ENCODE results near the gene CA10. TPM values are rescaled to one million over a fixed set of nuclear protein-coding genes. Genes with fewer than 3 reads are reported as not detected.

CA10 gene
- polyA plus RNA-seq (2012; ENCODE audit: insufficient read length, low read depth) = not detected

DNA sequence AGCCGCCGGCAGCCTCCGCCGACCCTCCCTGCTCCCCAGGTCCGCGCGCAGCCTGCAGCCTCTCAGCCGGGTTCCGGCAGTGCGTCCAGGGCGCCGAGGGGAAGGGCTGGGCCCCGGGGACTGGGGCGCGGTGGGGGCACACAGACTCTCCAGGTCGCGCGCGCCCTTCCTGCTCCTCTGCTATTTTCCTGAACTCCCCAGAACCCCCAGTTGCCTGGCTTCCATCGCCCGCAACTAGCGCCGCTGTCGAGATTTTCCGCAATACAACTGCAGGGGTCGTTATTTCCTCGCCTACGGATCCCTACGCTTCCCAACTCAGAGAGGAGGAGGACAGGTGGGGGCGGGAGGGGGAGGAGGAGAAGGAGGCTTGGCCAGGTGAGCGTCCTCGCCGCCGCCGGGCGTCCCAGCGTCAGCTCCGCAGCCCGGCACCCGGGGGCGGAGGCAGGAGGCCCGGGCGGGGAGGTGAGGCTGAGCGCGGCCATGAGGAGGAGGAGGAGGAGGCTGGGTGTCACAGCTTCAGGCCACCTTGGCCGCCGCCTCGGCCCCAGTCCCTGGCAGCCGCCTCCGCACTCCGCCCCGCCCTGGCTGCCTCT is at the start of gene CA10:
Gene CA10 (minus strand): TSS at position 265 of the 593 bp plus-strand sequence.
- TF ChIP-seq TAF1 (IDR thresholded peaks at IDR 0.05; ENCODE audit: borderline replicate concordance, insufficient read depth, low read length) (no peak), REST (IDR thresholded peaks at IDR 0.05; ENCODE audit: insufficient read depth in 1 of 2, low read depth in 2 of 2, low read length in 2 of 2) (no peak), SIN3A (IDR thresholded peaks at IDR 0.05; ENCODE audit: borderline replicate concordance, insufficient read depth, low read length) (no peak), FOXP2 (optimal IDR thresholded peaks at IDR 0.05; ENCODE audit: borderline replicate concordance, extremely low read depth, extremely low read length, insufficient read depth) (no peak), POLR2AphosphoS5 (IDR thresholded peaks at IDR 0.05; ENCODE audit: low read depth, low read length) (no peak)

GRCh38 chr17:52207796-52208195 is 49.3 kb upstream of the CA10 start:
- no peak for TF ChIP-seq SIN3A (IDR thresholded peaks at IDR 0.05; ENCODE audit: borderline replicate concordance, insufficient read depth, low read length)
- TF ChIP-seq REST (IDR thresholded peaks at IDR 0.05; ENCODE audit: insufficient read depth in 1 of 2, low read depth in 2 of 2, low read length in 2 of 2) = no peak
- no peak for TF ChIP-seq FOXP2 (optimal IDR thresholded peaks at IDR 0.05; ENCODE audit: borderline replicate concordance, extremely low read depth, extremely low read length, insufficient read depth)
- TF ChIP-seq TAF1 (IDR thresholded peaks at IDR 0.05; ENCODE audit: borderline replicate concordance, insufficient read depth, low read length) = no peak

GRCh38 chr17:52202520-52203080 is 44.1 kb upstream of the CA10 start:
- TF ChIP-seq FOXP2 (optimal IDR thresholded peaks at IDR 0.05; ENCODE audit: borderline replicate concordance, extremely low read depth, extremely low read length, insufficient read depth) = no peak
- TF ChIP-seq SIN3A (IDR thresholded peaks at IDR 0.05; ENCODE audit: borderline replicate concordance, insufficient read depth, low read length) = no peak

DNA sequence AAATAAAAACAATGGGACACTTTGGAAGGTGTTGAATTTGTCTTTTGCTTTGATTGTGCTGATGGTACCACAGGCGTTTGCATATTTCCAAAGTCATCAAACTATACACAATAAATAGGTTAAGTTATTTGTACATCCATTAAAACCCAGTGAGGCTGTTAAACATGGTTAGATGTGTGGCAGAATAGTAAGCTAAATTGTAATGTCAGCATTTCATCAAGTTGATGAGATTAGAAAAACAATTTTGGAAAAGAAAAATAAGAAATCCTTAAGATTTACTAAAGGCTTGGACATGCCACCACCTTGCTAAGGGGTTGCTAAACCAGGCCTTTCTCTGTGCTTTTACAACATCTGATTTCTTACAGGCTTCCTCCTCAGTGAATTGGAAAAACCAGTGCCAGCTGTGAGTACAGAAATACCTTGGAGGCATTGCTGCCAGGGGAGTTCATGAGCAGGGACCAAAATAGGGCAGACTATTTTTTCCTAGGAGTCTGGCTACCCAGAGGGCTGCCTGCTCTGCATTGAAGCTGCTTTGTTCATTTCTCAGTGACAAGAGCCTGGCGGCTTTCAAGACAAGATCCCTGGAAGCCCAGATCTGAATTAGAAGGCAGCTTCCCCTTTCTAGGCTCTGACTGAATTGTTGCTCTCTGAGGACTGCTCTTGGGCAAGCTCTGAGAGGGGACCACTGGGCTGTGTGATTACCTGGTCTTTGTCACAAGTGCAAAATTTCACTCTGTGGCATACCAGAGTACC is 43.4 kb upstream of the CA10 start:
- TF ChIP-seq REST (IDR thresholded peaks at IDR 0.05; ENCODE audit: insufficient read depth in 1 of 2, low read depth in 2 of 2, low read length in 2 of 2) = no peak
- no peak for TF ChIP-seq POLR2AphosphoS5 (IDR thresholded peaks at IDR 0.05; ENCODE audit: low read depth, low read length)
- TF ChIP-seq FOXP2 (optimal IDR thresholded peaks at IDR 0.05; ENCODE audit: borderline replicate concordance, extremely low read depth, extremely low read length, insufficient read depth) = no peak

- TF ChIP-seq SIN3A (IDR thresholded peaks at IDR 0.05; ENCODE audit: borderline replicate concordance, insufficient read depth, low read length) = no peak
- no peak for TF ChIP-seq FOXP2 (optimal IDR thresholded peaks at IDR 0.05; ENCODE audit: borderline replicate concordance, extremely low read depth, extremely low read length, insufficient read depth)
- TF ChIP-seq TAF1 (IDR thresholded peaks at IDR 0.05; ENCODE audit: borderline replicate concordance, insufficient read depth, low read length) = no peak
- TF ChIP-seq POLR2AphosphoS5 (IDR thresholded peaks at IDR 0.05; ENCODE audit: low read depth, low read length) = no peak
- no peak for TF ChIP-seq REST (IDR thresholded peaks at IDR 0.05; ENCODE audit: insufficient read depth in 1 of 2, low read depth in 2 of 2, low read length in 2 of 2)
Measured at GRCh38 chr17:52191491-52191890, 33.0 kb upstream of the CA10 start.

Measured in PFSK-1 (cell line).